ENCODE data around the gene ATXN10.

Gene ATXN10

DNA sequence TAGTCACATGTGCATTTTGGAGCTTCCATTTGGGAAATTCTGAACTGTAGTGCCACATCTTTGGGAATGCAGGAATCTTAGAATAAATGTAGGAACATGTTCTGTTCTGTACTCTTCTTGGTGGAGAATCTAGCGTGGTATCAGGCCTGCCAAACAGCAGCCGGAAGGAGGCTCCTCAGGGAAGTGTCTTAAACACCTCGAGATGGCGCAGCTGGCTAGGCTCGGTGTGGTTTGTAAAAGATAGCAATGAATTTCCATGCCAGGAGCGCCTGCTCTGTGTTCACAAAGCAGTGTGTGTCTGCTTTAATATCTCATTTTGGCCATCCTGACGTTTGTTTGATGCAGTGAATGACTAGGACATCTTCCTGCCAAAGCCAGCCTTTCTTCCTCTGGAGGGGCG is 145.1 kb downstream of the ATXN10 start:
- TF ChIP-seq, protein P1, sequence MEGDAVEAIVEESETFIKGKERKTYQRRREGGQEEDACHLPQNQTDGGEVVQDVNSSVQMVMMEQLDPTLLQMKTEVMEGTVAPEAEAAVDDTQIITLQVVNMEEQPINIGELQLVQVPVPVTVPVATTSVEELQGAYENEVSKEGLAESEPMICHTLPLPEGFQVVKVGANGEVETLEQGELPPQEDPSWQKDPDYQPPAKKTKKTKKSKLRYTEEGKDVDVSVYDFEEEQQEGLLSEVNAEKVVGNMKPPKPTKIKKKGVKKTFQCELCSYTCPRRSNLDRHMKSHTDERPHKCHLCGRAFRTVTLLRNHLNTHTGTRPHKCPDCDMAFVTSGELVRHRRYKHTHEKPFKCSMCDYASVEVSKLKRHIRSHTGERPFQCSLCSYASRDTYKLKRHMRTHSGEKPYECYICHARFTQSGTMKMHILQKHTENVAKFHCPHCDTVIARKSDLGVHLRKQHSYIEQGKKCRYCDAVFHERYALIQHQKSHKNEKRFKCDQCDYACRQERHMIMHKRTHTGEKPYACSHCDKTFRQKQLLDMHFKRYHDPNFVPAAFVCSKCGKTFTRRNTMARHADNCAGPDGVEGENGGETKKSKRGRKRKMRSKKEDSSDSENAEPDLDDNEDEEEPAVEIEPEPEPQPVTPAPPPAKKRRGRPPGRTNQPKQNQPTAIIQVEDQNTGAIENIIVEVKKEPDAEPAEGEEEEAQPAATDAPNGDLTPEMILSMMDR (conservative IDR thresholded peaks at IDR 0.05; ENCODE audit: low read length) = no peak
- TF ChIP-seq EZH2phosphoT487 (IDR thresholded peaks at IDR 0.05; ENCODE audit: borderline replicate concordance) = no peak
- H3K9me3 ChIP-seq (ENCODE audit: insufficient read depth, low read depth, low read length) = no peaks in the 10 kb centered on the region
- H2AFZ ChIP-seq (ENCODE audit: low read length) = no peak overlapping the region
- no peaks in the 10 kb centered on the region for H3K27me3 ChIP-seq (ENCODE audit: insufficient read depth, low read length, poor library complexity, severe bottlenecking)
- H3K4me1 ChIP-seq (ENCODE audit: insufficient read depth, low read length, poor library complexity, severe bottlenecking) = no peaks in the 10 kb centered on the region
- no peak overlapping the region for H3K4me3 ChIP-seq (ENCODE audit: low read length, poor library complexity, severe bottlenecking)
- no peak overlapping the region for H3K4me2 ChIP-seq (ENCODE audit: low read depth, low read length, poor library complexity, severe bottlenecking)
- H3K9me2 ChIP-seq (replicated peaks; ENCODE audit: low read depth, low read length) = no peaks in the 10 kb centered on the region
- H4K20me1 ChIP-seq (ENCODE audit: insufficient read depth, low read length, poor library complexity, severe bottlenecking) = no peaks in the 10 kb centered on the region
- no peak overlapping the region for H3K9ac ChIP-seq (ENCODE audit: low read depth, low read length, poor library complexity, severe bottlenecking)
- H3K79me2 ChIP-seq (ENCODE audit: insufficient read depth, low read length) = no peaks in the 10 kb centered on the region
- no peaks in the 10 kb centered on the region for H3F3A ChIP-seq (ENCODE audit: low read depth)
- peaks cover 32% of the 10 kb centered on the region; the same call in 1 of the 2 replicates for H3K36me3 ChIP-seq (ENCODE audit: insufficient read depth, low read length)

- H3F3A ChIP-seq (ENCODE audit: low read depth) = no peaks in the 10 kb centered on the region
- TF ChIP-seq, protein P1 (conservative IDR thresholded peaks at IDR 0.05; ENCODE audit: low read length) = no peak
- no peak for TF ChIP-seq EZH2phosphoT487 (IDR thresholded peaks at IDR 0.05; ENCODE audit: borderline replicate concordance)
- H3K36me3 ChIP-seq (ENCODE audit: insufficient read depth, low read length) = peaks cover 23% of the 10 kb centered on the region; the same call in 1 of the 2 replicates
- no peaks in the 10 kb centered on the region for H3K4me1 ChIP-seq (ENCODE audit: insufficient read depth, low read length, poor library complexity, severe bottlenecking)
- H3K79me2 ChIP-seq (ENCODE audit: insufficient read depth, low read length) = no peaks in the 10 kb centered on the region
- no peak overlapping the region for H3K4me3 ChIP-seq (ENCODE audit: low read length, poor library complexity, severe bottlenecking)
- H3K9ac ChIP-seq (ENCODE audit: low read depth, low read length, poor library complexity, severe bottlenecking) = no peak overlapping the region
- no peaks in the 10 kb centered on the region for H3K9me3 ChIP-seq (ENCODE audit: insufficient read depth, low read depth, low read length)
- no peaks in the 10 kb centered on the region for H4K20me1 ChIP-seq (ENCODE audit: insufficient read depth, low read length, poor library complexity, severe bottlenecking)
- no peak overlapping the region for H2AFZ ChIP-seq (ENCODE audit: low read length)
- H3K27me3 ChIP-seq (ENCODE audit: insufficient read depth, low read length, poor library complexity, severe bottlenecking) = no peaks in the 10 kb centered on the region
- no peaks in the 10 kb centered on the region for H3K9me2 ChIP-seq (replicated peaks; ENCODE audit: low read depth, low read length)
- H3K4me2 ChIP-seq (ENCODE audit: low read depth, low read length, poor library complexity, severe bottlenecking) = no peak overlapping the region
Measured at GRCh38 chr22:45817745-45818423, 146.2 kb downstream of the ATXN10 start.

DNA sequence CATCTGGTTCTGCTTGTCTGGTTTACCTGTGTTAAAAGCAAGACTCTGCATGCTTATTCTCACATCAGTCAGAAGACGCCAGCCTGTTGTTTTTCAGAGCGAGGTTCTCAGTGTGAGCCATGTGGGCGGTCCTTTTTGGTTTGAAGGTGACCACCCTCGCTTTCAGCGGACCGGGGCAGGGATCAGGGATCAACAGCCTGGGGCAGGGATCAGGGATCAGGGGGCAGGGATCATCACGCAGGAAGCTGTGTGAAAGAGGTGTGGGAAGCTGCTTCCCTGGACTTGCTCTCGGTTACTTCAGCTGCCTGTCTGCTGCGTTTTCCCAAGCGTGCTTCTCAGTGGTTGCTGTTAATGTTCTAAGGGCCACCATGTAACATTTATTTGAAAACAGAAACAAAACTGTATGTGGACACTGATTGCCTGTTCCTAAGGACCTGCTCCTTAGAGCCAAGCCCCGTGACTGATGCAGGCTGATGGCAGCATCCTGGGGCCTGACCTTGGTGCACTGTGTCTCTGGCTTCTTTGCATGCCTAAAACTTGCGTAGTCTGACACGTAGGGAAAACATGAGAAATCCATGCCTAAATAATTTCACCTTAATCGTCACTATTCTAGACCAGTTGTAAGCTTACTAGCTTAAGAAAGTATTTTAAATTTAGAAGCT is 146.9 kb downstream of the ATXN10 start:
- H4K20me1 ChIP-seq (ENCODE audit: insufficient read depth, low read length, poor library complexity, severe bottlenecking) = no peaks in the 10 kb centered on the region
- no peak overlapping the region for H3K9ac ChIP-seq (ENCODE audit: low read depth, low read length, poor library complexity, severe bottlenecking)
- no peaks in the 10 kb centered on the region for H3K9me2 ChIP-seq (replicated peaks; ENCODE audit: low read depth, low read length)
- H2AFZ ChIP-seq (ENCODE audit: low read length) = no peak overlapping the region
- no peaks in the 10 kb centered on the region for H3K9me3 ChIP-seq (ENCODE audit: insufficient read depth, low read depth, low read length)
- H3K79me2 ChIP-seq (ENCODE audit: insufficient read depth, low read length) = no peaks in the 10 kb centered on the region
- peaks cover 19% of the 10 kb centered on the region; the same call in 1 of the 2 replicates for H3K36me3 ChIP-seq (ENCODE audit: insufficient read depth, low read length)
- H3F3A ChIP-seq (ENCODE audit: low read depth) = no peaks in the 10 kb centered on the region
- H3K27me3 ChIP-seq (ENCODE audit: insufficient read depth, low read length, poor library complexity, severe bottlenecking) = no peaks in the 10 kb centered on the region
- TF ChIP-seq, protein P1 (conservative IDR thresholded peaks at IDR 0.05; ENCODE audit: low read length) = no peak
- no peak for TF ChIP-seq EZH2phosphoT487 (IDR thresholded peaks at IDR 0.05; ENCODE audit: borderline replicate concordance)
- H3K4me2 ChIP-seq (ENCODE audit: low read depth, low read length, poor library complexity, severe bottlenecking) = no peak overlapping the region
- H3K4me3 ChIP-seq (ENCODE audit: low read length, poor library complexity, severe bottlenecking) = no peak overlapping the region
- no peaks in the 10 kb centered on the region for H3K4me1 ChIP-seq (ENCODE audit: insufficient read depth, low read length, poor library complexity, severe bottlenecking)
